GM10847 (cell line): ENCODE data around the gene AKAP10.

Source experiments
- POLR2A ChIP-seq: IDR thresholded peaks from 2 replicates; pipeline ENCODE4 v1.6.1; 2011; ENCODE audit not compliant: insufficient read length; ENCODE audit errors: extremely low read depth

Gene AKAP10

DNA sequence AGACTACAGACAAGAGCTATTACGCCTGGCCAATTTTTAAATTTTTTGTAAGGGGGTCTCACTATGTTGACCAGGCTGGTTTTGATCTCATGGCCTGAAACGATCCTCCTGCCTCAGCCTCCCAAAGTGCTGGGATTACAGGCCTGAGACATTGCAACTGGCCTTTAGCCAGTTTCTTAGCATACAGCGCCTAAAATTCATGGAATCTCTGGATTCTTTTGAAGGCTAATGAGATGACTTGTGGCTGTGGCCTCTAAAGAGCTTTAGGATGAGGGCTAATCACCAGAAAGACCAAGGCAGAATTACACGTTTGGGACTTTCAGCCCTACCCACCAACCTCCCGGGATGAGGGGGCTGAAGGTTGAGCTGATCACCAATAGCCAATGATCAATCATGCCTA, 34.6 kb downstream of the AKAP10 start:
- no peak for TF ChIP-seq POLR2A

DNA sequence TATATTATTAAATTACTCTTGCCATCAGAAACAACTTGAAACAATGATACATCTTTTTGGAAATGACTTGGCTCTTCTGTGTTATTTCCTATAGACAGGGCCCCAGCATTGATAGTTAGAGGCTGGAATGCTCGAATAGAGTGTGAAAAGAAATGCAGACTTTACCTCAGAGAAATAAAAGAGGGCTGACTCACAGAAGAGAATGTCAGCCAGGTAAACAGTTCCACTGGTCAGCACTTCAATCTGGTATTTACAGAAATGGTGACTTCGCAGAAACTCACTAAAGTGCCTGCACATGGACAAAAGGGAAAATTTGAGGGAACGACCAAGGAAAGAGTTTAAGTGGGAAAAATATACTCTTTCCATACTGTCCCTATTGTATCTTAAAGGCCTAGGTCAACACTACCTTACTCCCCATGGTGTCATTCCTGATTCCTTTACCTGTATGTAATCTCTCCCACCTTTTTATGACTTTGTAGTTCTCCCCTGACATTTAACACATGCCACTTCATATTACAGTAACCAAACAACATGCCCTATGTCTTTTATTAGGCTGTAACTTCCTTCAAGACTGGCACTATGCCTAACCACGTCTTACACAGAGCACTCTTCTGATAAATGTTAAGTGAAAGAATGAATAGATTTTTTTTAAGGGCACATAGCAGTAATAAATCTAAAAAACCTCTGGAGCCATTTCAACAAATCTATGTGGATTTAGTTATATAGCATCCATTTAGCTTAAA, 36.7 kb downstream of the AKAP10 start:
- no peak for TF ChIP-seq POLR2A

DNA sequence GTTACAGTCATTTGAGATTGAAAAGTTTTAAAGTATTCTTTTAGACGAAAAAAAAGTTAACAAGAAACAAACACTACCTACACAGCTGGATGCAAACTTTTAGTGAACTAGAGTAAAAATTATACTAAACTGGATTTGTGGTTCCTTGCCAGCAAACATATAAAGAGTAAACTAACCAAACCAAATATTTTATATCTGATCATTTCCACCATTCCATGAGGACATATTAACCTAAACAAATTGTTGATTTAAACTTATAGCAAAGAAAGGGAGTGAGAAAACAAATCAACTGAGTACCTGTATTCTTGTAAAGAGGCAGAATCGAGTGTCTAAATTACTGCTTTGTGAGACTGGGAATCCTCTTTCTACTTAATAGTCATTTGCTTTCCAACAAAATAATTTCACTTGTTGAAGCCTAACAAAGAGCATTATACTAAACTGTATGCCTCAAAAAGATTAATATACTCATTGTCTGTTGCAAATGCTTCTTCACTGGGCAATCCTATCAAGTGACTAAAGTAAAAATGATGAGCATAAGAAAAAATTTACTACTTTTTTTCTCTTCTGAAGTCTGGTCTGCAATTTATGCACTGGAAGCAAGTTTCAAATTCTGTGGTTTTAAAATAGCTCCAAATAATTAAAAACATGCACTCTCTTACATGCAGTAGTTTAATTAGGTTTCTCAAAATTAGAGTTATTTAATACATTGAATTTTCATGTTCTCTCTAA, 37.5 kb downstream of the AKAP10 start:
- TF ChIP-seq POLR2A: no peak

DNA sequence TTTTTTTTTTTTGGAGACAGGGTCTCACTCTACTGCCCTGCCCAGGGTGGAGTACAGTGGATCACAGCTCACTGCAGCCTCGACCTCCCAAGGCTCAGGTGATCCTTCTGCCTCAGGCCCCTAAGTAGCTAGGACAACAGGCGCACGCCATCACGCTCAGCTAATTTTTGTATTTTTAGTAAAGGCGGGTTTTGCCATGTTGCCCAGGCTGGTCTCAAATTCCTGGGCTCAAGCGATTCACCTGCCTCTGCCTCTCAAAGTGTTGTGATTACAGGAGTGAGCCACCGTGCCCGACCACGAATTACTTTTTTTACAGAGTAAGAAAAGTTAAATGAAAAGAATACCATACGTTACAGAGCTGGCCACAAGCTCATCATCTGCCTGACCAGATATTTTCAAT, 38.9 kb downstream of the AKAP10 start:
- TF ChIP-seq POLR2A: no peak

DNA sequence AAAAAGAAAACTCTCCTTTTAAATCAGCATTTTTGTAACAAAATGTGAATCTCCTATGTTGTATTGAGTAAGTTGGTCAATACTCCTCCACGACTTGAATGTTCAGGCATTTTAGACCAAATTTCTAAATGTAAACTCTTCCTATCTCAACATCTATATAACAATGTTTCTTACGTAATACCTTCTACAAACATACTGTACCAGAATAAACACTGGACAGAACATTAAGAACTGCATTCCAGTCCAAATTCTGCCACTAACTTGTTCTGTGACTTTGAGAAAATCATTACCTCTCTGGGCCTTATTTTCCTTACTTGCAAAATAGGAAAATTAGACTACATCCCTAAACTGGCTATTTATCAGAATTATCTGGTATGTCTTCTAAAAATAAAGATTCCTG, 40.1 kb downstream of the AKAP10 start:
- TF ChIP-seq POLR2A: no peak

DNA sequence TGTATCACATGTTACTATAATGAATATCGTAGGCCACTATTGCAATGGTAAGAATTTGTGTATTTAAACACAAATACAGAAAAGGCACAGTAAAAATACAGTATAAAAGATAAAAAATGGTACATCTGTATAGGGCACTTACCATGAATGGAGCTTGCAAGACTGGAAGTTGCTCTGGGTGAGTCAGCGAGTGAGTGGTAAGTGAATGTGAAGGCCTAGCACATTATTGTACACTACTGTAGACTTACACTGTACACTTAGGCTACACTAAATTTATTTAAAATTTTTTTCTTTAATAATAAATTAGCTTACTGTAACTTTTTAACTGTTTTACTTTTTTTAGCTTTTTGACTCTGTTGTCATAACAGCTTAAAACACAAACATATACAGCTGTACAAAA, 42.5 kb downstream of the AKAP10 start:
- no peak for TF ChIP-seq POLR2A

DNA sequence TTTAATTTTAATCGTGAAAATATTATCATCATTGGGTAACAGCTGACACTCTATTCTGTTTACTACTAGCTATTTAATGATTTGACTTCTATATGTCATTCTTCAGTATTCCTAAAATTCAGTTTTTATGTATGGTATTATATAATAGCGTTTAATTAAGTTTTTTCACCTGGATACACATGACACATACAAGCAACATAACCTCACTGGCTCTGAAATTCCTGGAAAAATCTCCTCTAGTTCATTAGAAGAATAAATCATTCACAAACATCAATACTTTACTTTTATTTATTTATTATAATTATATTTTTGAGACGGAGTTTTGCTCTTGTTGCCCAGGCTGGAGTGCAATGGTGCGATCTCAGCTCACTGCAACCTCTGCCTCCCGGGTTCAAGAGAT, 44.0 kb downstream of the AKAP10 start:
- no peak for TF ChIP-seq POLR2A

DNA sequence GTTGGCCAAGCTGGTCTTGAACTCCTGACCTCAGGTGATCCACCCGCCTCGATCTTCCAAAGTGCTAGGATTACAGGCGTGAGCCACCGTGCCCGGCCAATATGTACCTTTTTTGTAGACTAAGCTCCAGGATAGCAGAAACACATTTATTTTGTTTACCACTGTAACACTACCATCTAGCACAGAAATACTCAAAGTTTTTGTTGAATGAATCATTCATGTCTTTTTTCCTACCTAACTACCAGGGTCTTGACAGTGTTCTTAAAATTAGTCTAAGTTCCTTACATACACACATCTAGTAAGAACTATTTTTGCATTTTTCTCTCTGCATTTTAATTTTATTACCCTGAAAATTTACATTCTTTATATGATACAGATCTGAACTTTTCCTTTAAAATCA, 44.4 kb downstream of the AKAP10 start:
- no peak for TF ChIP-seq POLR2A

DNA sequence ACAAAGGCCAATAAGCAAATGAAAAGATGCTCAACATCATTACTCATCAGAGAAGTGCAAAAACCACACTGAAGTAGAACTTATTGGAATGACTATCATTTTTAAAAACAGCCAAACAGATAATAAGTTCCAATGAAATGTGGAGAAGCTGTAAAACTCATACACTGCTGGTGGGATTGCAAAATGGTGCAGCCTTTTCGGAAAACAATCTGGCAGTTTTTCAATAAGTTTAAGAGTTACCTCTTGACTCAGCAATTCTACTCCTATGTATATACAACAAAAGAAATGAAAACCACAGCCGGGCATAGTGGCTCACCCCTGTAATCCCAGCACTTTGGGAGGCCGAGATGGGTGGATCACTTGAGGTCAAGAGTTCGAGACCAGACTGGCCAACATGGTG, 49.3 kb downstream of the AKAP10 start:
- no peak for TF ChIP-seq POLR2A

DNA sequence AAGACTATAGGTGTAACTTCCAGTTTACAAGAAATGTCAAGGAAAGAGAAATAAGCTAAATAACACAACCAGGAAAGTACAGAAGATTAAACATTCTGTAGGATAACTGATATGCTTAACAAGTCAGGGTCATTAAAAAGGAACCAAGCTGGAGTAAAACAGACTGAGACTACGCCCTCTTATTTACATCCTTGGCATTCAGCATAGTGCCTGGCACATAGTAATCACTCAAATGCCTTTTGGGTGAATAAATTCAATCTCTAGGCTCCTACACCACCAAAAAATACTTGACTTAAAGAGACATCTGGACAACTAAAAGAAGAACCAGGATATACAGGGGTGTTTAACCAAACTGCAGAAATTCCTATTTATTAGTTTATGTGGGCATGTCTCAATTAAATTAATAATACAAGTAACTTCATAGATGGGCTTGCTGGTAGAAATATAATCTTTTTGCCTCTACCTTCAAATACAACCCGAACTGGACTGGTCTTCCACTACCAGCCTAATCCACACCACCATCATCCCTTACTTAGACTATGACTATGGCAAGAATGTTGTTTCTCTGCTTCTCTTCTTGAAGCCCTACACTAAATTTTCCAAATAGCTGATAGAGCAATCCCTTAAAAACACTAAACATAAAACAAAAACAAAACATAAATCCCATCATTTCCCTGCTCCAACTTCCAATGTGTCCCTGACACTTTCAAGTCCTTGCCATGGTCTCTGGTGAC, 62.2 kb downstream of the AKAP10 start:
- no peak for TF ChIP-seq POLR2A

DNA sequence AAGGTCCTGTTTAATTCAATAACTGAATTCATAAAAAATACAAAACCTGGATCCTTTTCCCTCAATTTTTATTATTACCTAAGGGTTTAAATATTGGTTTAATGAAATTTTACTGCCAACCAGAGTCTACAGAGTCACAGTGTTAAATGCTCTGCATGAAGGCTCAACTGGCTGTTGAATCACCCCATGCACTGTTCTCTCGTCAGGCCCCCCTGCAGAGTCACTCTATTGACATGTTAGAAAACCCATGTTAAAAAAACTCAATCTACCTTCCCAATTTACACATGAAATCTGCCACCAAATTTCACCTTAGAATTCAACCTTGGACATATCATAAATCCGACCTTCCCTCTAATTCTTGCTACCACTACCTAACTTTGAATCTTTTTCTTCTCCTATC, 66.6 kb downstream of the AKAP10 start:
- TF ChIP-seq POLR2A: no peak

DNA sequence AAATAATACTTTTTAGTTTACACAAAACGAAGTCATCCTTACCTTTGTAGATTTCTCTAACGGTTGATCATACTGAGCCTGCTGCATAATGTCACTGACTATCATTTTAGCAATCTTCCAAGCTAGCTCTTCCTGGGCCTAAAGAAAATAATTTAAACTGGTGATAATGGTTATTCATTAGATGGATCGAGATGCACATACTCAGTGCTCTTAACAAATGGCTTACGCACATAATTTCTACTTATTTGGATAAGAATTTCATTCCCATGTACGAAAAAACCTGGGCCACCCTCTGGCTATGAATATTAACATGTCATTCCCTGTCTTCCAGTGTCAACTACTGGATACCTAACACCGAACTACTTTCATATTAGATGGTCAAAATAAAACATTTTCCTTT, 68.5 kb downstream of the AKAP10 start:
- TF ChIP-seq POLR2A: no peak

DNA sequence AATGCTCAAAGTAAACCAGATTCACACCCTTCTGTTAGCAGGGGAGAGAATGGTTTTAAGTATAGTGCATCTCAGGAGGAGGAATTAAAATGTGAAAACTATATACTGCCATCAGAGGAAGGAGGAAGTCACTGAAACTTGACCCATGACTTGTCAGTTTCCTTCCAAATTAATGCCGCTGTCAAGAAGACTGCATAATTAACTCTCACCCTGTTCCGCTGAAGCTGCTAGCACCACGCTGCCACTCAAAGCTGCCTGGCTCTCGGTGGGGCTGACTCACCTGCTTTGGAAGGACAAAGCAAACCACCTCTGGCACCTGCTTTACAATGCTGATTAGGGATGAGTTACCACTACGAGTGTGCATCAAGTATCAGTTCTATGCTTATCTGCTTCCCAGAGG, 72.1 kb downstream of the AKAP10 start:
- TF ChIP-seq POLR2A: no peak

DNA sequence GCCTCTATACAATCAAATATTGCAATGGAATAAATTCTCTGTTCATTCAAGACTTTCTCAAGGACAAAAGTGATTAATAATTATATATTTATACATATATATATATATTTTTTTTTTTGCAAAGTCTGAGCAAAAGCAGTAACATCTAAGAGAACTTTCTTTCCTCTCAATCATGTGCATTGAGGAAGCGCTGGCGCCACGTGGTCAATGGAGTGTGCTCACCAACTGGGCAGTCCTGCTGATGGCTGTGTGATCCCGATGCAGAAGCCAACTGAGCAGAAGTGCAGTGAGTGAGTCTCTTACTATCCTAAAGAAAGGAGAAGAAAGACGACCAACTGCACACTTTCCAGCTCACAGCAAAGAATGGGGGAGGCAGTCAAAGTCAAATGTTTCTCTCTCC, 72.7 kb downstream of the AKAP10 start:
- TF ChIP-seq POLR2A: no peak

DNA sequence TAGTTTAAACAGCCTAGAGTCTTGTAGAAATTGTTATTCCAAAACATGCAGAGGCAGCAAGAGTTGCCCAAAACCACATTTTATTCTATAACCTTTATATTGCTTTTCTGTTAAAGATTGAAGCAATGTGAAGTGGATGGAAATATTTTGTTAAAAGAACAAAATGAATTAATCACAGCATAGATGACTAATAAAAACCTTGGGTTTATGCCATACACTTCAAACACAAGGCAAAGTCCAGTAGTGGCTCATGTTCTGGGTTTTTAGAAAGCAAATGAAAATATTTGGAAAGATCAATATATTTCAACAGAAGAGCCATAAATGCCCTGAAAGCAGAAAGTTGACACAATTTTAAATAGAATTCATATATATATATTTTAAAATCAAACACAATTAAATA, 73.2 kb downstream of the AKAP10 start:
- TF ChIP-seq POLR2A: no peak

DNA sequence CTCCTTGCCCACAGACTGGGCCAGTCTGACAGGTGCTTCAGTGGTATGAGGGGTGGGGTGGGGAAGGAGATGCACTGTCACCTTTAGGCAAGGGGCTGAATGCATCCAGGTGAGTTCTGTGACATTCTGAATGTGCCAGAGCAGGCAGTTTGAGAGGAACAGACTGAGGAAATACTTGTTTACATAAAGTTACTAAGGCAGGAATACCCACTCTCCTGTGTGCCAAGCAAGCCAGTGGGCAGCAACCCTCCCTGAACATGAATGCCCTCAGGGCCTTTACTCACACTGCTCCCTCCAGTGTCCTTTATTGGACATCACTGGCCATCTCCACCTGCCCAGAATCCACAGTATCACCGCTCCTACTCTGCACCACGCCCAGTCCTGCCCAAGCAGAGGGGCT, 76.8 kb downstream of the AKAP10 start:
- TF ChIP-seq POLR2A: no peak
